ENCODE measurements around the gene TAL1.
"Not testable (repeated sequence)": the region's sequence is repeated elsewhere in the genome, so short reads cannot be mapped to it uniquely, and the experiment has no call there.

The TAL1 gene

GRCh38 chr1:47232187-47232874 is at the start of gene TAL1:
Gene TAL1 (minus strand): TSS chr1:47232225. CDS start chr1:47225888, 6,337 bp downstream.
- FAIRE-seq = no peak
- DNase-seq (ENCODE audit: insufficient read length, low spot score) = no peak

DNA sequence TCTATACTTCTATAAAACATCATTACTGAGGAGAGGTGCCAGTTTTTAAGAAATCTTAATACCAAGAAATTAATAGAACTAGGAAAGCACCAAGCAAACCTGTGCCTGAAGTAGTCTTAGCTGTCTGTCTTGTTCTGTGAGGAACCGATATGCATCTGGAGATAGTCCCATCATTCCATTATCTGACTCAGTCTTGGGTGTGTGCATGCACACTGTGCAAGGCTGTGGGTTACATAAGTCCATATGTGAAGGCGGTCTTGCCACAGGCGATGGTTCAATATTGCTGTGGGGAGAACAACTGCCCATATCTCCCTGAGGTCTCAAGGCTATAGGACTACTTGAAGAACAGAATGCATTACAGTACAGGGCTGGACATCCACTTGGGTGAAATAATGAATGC is 48.1 kb upstream of the TAL1 start:
- DNase-seq (ENCODE audit: insufficient read length, low spot score) = no peak
- no peak for FAIRE-seq

GRCh38 chr1:47276850-47277249 is 44.8 kb upstream of the TAL1 start:
- DNase-seq (ENCODE audit: insufficient read length, low spot score) = no peak

GRCh38 chr1:47275811-47276210 is 43.8 kb upstream of the TAL1 start:
- not testable (repeated sequence) for FAIRE-seq

More at GRCh38 chr1:47276850-47277249, 44.8 kb upstream of the TAL1 start:
- FAIRE-seq = no peak

GRCh38 chr1:47265529-47265928 is 33.5 kb upstream of the TAL1 start:
- not testable (repeated sequence) for DNase-seq (ENCODE audit: insufficient read length, low spot score); FAIRE-seq

More at GRCh38 chr1:47275811-47276210, 43.8 kb upstream of the TAL1 start:
- DNase-seq (ENCODE audit: insufficient read length, low spot score) = not testable (repeated sequence)

- no peak for FAIRE-seq
- DNase-seq (ENCODE audit: insufficient read length, low spot score) = peak; percentile 23
These were observed 30.9 kb upstream of the TAL1 start for GRCh38 chr1:47262787-47263413.

DNA sequence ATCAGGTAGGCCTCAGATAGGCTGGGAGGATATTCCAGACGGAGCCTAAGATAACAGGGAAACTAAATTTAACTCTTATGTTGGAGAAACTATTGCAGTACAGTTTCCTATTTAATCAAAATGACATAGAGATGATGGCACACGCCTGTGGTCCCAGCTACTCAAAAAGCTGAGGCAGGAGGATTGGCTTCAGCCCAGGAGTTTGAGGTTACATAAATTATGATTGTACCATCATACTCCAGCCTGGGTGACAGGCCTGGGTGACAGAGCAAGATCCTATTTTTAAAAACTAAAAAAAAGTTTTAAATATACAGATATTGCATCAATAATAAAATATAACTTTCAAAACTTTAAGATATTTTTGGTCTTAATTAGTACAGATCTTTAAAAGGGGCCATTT is 25.2 kb upstream of the TAL1 start:
- DNase-seq (ENCODE audit: insufficient read length, low spot score) (no peak), FAIRE-seq (no peak)

DNA sequence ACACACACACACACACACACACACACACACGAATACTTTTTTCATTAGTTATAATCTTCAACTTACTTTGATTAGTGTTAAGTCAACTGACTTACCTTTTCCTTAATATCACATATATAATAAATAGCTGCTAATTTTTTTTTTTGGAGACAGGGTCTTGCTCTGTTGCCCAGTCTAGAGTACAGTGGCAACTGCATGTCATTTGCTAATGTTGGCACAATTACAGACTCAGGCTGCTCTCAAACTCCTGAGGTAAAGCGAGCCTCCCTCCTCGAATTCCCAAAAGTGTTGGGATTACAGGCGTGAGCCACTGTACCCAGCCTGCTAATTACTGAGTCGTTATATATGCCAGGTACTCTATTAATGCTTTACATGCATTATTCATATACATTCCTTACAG is 20.8 kb upstream of the TAL1 start:
- no peak for FAIRE-seq

DNA sequence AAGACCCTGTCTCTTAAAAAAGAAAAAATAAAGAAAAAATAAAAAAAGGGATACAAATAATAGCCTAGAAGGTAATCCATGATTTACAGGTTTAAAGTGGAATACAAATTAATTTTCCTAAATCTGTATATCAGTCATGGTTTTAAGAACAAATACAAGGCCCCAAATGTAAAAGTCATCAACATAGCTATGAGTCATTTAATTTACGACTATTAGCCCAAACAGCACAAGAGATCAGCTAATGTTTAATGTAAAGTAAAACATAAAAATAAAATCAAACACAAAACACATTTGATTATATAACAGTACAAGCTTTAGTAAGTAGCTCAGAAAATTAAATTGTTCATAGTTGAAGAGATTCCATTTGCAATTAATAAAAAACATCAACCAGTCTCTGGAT is 20.3 kb upstream of the TAL1 start:
- DNase-seq (ENCODE audit: insufficient read length, low spot score) = no peak
- no peak for FAIRE-seq

More for the DNA sequence above, 20.8 kb upstream of the TAL1 start:
- no peak for DNase-seq (ENCODE audit: insufficient read length, low spot score)

DNA sequence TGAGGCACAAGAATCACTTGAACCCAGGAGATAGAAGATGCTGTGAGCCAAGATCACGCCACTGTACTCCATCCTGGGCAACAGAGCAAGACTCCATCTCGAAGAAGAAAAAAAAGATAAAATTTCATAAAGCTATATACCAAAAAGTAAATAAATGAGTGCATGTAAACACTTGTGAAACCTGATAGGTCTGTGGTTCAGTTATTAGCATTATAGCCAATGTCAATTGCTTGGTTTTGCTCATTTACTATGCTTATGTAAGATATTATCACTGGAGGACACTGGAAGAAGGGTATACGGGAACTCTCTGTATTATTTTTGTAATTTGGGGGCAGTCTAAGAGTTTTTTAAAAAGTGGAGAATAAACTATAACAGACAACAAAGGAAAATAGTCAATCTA is 17.7 kb upstream of the TAL1 start:
- DNase-seq (ENCODE audit: insufficient read length, low spot score) = no peak
- FAIRE-seq = no peak

- DNase-seq (ENCODE audit: insufficient read length, low spot score) (no peak), FAIRE-seq (no peak)
These were observed 12.4 kb upstream of the TAL1 start for GRCh38 chr1:47244339-47244862.

- no peak for FAIRE-seq
- no peak for DNase-seq (ENCODE audit: insufficient read length, low spot score)
These were observed 11.9 kb upstream of the TAL1 start for GRCh38 chr1:47243910-47244309.

- DNase-seq (ENCODE audit: insufficient read length, low spot score) (no peak), FAIRE-seq (no peak)
These were observed 9.4 kb upstream of the TAL1 start for GRCh38 chr1:47241114-47242113.

GRCh38 chr1:47238935-47239592 is 7.0 kb upstream of the TAL1 start:
- FAIRE-seq (no peak), DNase-seq (ENCODE audit: insufficient read length, low spot score) (no peak)

- no peak for DNase-seq (ENCODE audit: insufficient read length, low spot score)
- FAIRE-seq = no peak
These were observed 3.8 kb upstream of the TAL1 start for GRCh38 chr1:47235806-47236205.

DNA sequence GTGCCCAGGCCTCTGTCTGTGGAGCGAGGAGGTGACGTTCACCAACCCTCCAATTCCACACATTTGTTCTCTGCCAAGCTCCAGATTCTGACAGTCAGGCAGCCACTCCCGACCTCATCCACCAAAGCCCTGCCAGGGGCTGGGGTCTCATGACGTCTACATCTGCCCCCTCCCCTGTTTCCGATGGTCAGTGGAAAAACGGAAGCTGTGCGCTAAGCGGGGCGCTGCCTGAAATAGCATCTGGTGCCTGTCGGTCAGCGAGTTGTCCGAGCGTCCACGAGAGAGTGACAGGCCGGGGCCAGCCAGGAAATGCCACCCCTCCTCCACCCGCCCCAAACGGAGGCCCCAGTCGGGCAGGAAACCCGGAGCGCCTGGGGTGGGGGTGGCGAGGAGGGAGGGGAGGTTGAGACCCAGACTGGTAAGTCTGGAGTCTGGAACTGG is 3.2 kb upstream of the TAL1 start:
- no peak for FAIRE-seq

DNA sequence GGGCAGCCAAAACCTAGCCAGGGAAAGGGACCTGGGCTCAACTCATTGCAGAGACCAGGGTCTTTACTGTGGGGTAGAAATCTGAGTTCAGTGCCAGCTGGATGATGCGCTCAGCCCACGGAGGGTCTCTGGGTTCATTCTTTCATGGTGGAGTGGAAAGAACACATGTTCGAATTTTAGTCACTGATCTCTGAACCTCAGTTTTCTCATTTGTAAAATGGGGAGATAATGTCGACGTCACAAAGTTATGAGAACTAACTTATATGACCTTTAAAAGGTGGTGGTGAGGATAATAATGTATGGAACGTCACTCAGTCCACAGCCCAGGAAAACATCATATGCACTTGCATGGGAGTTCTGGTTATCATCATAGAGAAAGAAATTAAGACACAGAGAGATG is 1.2 kb upstream of the TAL1 start:
- no peak for FAIRE-seq
- no peak for DNase-seq (ENCODE audit: insufficient read length, low spot score)

More for the DNA sequence above, 3.2 kb upstream of the TAL1 start:
- DNase-seq (ENCODE audit: insufficient read length, low spot score) = no peak

DNA sequence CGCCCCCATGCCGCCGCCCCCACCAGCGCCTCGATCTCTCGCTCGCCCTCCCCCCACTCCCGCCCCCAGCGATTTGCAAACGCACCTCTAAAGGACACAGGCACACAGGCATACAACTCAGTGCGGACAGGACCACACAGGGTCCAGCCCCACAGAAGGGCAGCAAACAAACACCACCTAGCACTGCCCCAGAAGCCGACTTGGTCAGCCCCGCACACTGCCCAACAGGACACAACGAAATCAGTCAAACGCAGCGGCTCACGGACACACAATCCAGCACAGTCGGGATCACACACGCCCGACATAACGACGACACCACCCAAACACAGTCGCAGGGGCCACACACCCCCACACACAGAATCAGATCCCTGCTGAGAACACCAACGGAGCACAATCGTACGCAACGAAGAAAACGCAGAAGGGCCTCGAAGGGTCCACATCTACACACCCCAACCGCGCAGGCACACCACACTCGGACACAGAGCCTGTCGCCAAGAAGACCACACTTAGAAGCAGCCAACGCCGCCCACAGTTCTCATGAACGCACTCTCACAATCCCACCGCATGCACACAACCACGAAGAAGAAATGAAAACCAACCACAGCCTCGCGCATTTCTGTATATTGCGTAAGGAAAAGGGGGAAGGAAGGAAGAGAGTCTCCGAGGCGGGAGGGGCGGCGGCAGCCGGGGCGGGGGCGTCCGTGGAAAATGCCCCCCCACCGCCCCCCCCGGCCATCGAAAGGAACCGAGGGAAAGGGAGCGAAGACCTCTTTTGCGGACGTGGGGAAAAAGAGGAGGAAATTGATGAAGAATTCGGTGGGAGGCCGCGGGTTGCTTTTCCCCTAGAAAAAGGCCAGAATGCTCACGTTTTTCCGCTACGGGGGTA is 481 bp downstream of the TAL1 start:
- DNase-seq (ENCODE audit: insufficient read length, low spot score) (no peak), FAIRE-seq (no peak)

DNA sequence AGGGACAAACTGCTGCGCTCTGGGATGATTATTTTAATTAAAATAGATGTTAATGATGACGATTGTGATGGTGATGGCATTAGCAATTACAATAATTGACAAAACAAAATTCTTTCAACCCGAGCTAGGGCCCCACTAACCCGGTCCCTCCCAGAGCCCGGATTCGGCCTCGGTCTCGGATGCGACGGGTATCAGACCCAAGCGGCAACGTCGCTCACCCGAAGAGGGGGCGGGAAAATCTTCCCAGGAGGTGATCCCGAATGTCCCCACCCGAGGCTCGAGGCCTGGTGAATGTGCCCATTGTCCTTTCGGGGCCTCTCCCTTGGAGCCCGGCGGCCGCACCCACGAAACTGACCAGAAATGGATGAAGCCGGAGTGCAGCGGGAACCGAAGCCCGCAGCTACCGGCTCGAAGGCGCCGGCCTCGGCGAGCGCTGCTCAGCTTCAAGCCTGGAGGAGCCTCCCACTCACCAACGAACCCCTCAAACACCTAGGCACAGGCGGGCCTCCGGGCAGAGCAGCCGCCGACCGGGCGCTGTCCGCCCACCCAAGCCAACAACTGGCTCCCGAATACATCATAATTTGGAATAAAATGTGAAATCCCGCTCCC is 1.2 kb downstream of the TAL1 start:
- no peak for DNase-seq (ENCODE audit: insufficient read length, low spot score)
- no peak for FAIRE-seq

All from HTR-8/SVneo (cell line).